Measurements from ENCODE around the gene ABLIM2. TPM values are rescaled to one million over a fixed set of nuclear protein-coding genes. Genes with fewer than 3 reads are reported as not detected.

Gene ABLIM2
- total RNA-seq, 2 experiments from 2014 or later = 0.76 TPM; not detected in 1

- POLR2A ChIA-PET = no interaction called here
Measured at GRCh38 chr4:8102831-8103230, 55.8 kb downstream of the ABLIM2 start.

GRCh38 chr4:8102076-8102355 lies 56.6 kb downstream of the ABLIM2 start:
- H3K27ac ChIP-seq (ENCODE audit: low read depth, low read length, poor library complexity, severe bottlenecking) = no peak overlapping the region
- no TSS peak for BruUV-seq (replicated peaks)
- H3K9me3 ChIP-seq (ENCODE audit: low read length) = no peaks in the 10 kb centered on the region
- H3K4me1 ChIP-seq (ENCODE audit: insufficient read depth, low read length, poor library complexity, severe bottlenecking) = no peaks in the 10 kb centered on the region
- TF ChIP-seq EZH2phosphoT487 (IDR thresholded peaks at IDR 0.05; ENCODE audit: borderline replicate concordance, low read depth, low read length) (no peak), CTCF (conservative IDR thresholded peaks at IDR 0.05; ENCODE audit: low read length) (no peak)
- ChIA-PET CTCF (ENCODE audit: unreplicated experiment) (no interaction called here), POLR2A (no interaction called here)
- H3K4me2 ChIP-seq (ENCODE audit: low read length) = no peak overlapping the region
- no peak for DNase-seq (ENCODE audit: low spot score)
- H2AFZ ChIP-seq (ENCODE audit: low read length) = no peak overlapping the region
- no peaks in the 10 kb centered on the region for H3K36me3 ChIP-seq (ENCODE audit: insufficient read depth, low read length)
- no peaks in the 10 kb centered on the region for H3K9me2 ChIP-seq (ENCODE audit: insufficient read depth, low read length)
- no peaks in the 10 kb centered on the region for H3K79me2 ChIP-seq (ENCODE audit: insufficient read depth, low read depth, low read length)
- no peaks in the 10 kb centered on the region for H4K20me1 ChIP-seq (ENCODE audit: insufficient read depth, low read length)
- intact Hi-C loops (cut with micrococcal nuclease; ENCODE audit: unreplicated experiment) = no loop called here
- no peak overlapping the region for H3K4me3 ChIP-seq (ENCODE audit: low read depth, low read length, poor library complexity, severe bottlenecking)

More at GRCh38 chr4:8102831-8103230, 55.8 kb downstream of the ABLIM2 start:
- H3K4me3 ChIP-seq (ENCODE audit: low read depth, low read length, poor library complexity, severe bottlenecking) = no peak overlapping the region
- CTCF ChIA-PET (ENCODE audit: unreplicated experiment) = no interaction called here
- intact Hi-C loops (cut with micrococcal nuclease; ENCODE audit: unreplicated experiment) = no loop called here
- no peaks in the 10 kb centered on the region for H3K79me2 ChIP-seq (ENCODE audit: insufficient read depth, low read depth, low read length)
- BruUV-seq (replicated peaks) = no TSS peak
- no peaks in the 10 kb centered on the region for H3K9me3 ChIP-seq (ENCODE audit: low read length)
- H3K27ac ChIP-seq (ENCODE audit: low read depth, low read length, poor library complexity, severe bottlenecking) = no peak overlapping the region
- no peak overlapping the region for H3K4me2 ChIP-seq (ENCODE audit: low read length)
- DNase-seq (ENCODE audit: low spot score) = no peak
- no peaks in the 10 kb centered on the region for H3K36me3 ChIP-seq (ENCODE audit: insufficient read depth, low read length)
- no peaks in the 10 kb centered on the region for H3K4me1 ChIP-seq (ENCODE audit: insufficient read depth, low read length, poor library complexity, severe bottlenecking)
- H3K9me2 ChIP-seq (ENCODE audit: insufficient read depth, low read length) = no peaks in the 10 kb centered on the region
- no peak overlapping the region for H2AFZ ChIP-seq (ENCODE audit: low read length)
- no peak for TF ChIP-seq CTCF (conservative IDR thresholded peaks at IDR 0.05; ENCODE audit: low read length)
- no peak for TF ChIP-seq EZH2phosphoT487 (IDR thresholded peaks at IDR 0.05; ENCODE audit: borderline replicate concordance, low read depth, low read length)
- H4K20me1 ChIP-seq (ENCODE audit: insufficient read depth, low read length) = no peaks in the 10 kb centered on the region

GRCh38 chr4:8101213-8102075 lies 57.2 kb downstream of the ABLIM2 start:
- H3K9me2 ChIP-seq (ENCODE audit: insufficient read depth, low read length) = no peaks in the 10 kb centered on the region
- H3K36me3 ChIP-seq (ENCODE audit: insufficient read depth, low read length) = no peaks in the 10 kb centered on the region
- no peak overlapping the region for H2AFZ ChIP-seq (ENCODE audit: low read length)
- intact Hi-C loops (cut with micrococcal nuclease; ENCODE audit: unreplicated experiment) = no loop called here
- POLR2A ChIA-PET = no interaction called here
- DNase-seq (ENCODE audit: low spot score) = no peak
- no peaks in the 10 kb centered on the region for H3K9me3 ChIP-seq (ENCODE audit: low read length)
- TF ChIP-seq CTCF (conservative IDR thresholded peaks at IDR 0.05; ENCODE audit: low read length) (no peak), EZH2phosphoT487 (IDR thresholded peaks at IDR 0.05; ENCODE audit: borderline replicate concordance, low read depth, low read length) (no peak)
- H3K4me2 ChIP-seq (ENCODE audit: low read length) = no peak overlapping the region
- no peaks in the 10 kb centered on the region for H4K20me1 ChIP-seq (ENCODE audit: insufficient read depth, low read length)
- H3K27ac ChIP-seq (ENCODE audit: low read depth, low read length, poor library complexity, severe bottlenecking) = no peak overlapping the region
- CTCF ChIA-PET (ENCODE audit: unreplicated experiment) = no interaction called here
- H3K79me2 ChIP-seq (ENCODE audit: insufficient read depth, low read depth, low read length) = no peaks in the 10 kb centered on the region
- H3K4me1 ChIP-seq (ENCODE audit: insufficient read depth, low read length, poor library complexity, severe bottlenecking) = no peaks in the 10 kb centered on the region
- BruUV-seq (replicated peaks) = no TSS peak
- no peak overlapping the region for H3K4me3 ChIP-seq (ENCODE audit: low read depth, low read length, poor library complexity, severe bottlenecking)
